ENCODE results near the gene SF1.

SF1 gene

GRCh38 chr11:64792482-64792881 is 14.1 kb upstream of the SF1 start:
- H3K4me3 ChIP-seq (replicated peaks; ENCODE audit: low read depth, low read length), result no peak overlapping the region
- H3K36me3 ChIP-seq (ENCODE audit: control insufficient read depth, insufficient read depth, low read length), result peaks cover 45% of the 10 kb centered on the region
- H3K27me3 ChIP-seq (replicated peaks; ENCODE audit: control insufficient read depth, insufficient read depth, low read length), result no peaks in the 10 kb centered on the region
- DNase-seq (ENCODE audit: extremely low read depth, insufficient read length), result no peak
- TF ChIP-seq, protein P1, sequence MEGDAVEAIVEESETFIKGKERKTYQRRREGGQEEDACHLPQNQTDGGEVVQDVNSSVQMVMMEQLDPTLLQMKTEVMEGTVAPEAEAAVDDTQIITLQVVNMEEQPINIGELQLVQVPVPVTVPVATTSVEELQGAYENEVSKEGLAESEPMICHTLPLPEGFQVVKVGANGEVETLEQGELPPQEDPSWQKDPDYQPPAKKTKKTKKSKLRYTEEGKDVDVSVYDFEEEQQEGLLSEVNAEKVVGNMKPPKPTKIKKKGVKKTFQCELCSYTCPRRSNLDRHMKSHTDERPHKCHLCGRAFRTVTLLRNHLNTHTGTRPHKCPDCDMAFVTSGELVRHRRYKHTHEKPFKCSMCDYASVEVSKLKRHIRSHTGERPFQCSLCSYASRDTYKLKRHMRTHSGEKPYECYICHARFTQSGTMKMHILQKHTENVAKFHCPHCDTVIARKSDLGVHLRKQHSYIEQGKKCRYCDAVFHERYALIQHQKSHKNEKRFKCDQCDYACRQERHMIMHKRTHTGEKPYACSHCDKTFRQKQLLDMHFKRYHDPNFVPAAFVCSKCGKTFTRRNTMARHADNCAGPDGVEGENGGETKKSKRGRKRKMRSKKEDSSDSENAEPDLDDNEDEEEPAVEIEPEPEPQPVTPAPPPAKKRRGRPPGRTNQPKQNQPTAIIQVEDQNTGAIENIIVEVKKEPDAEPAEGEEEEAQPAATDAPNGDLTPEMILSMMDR (IDR thresholded peaks at IDR 0.05; ENCODE audit: insufficient read depth, low read length, poor library complexity, severe bottlenecking), result no peak

- no peak for DNase-seq (ENCODE audit: extremely low read depth, insufficient read length)
- Histone ChIP-seq H3K4me3 (replicated peaks; ENCODE audit: low read depth, low read length) (no peak overlapping the region), H3K27me3 (replicated peaks; ENCODE audit: control insufficient read depth, insufficient read depth, low read length) (no peaks in the 10 kb centered on the region), H3K36me3 (ENCODE audit: control insufficient read depth, insufficient read depth, low read length) (peaks cover 41% of the 10 kb centered on the region)
- TF ChIP-seq, protein P1 (IDR thresholded peaks at IDR 0.05; ENCODE audit: insufficient read depth, low read length, poor library complexity, severe bottlenecking), result no peak
Observed at GRCh38 chr11:64791781-64792291, 13.5 kb upstream of the SF1 start.

GRCh38 chr11:64790205-64791095 is 12.1 kb upstream of the SF1 start:
- TF ChIP-seq, protein P1 (IDR thresholded peaks at IDR 0.05; ENCODE audit: insufficient read depth, low read length, poor library complexity, severe bottlenecking), result no peak
- no peak for DNase-seq (ENCODE audit: extremely low read depth, insufficient read length)

GRCh38 chr11:64789331-64790204 is 11.2 kb upstream of the SF1 start:
- Histone ChIP-seq H3K4me3 (replicated peaks; ENCODE audit: low read depth, low read length) (no peak overlapping the region), H3K36me3 (ENCODE audit: control insufficient read depth, insufficient read depth, low read length) (peaks cover 33% of the 10 kb centered on the region), H3K27me3 (replicated peaks; ENCODE audit: control insufficient read depth, insufficient read depth, low read length) (no peaks in the 10 kb centered on the region)
- no peak for DNase-seq (ENCODE audit: extremely low read depth, insufficient read length)
- TF ChIP-seq, protein P1 (IDR thresholded peaks at IDR 0.05; ENCODE audit: insufficient read depth, low read length, poor library complexity, severe bottlenecking), result no peak

More at GRCh38 chr11:64790205-64791095, 12.1 kb upstream of the SF1 start:
- Histone ChIP-seq H3K27me3 (replicated peaks; ENCODE audit: control insufficient read depth, insufficient read depth, low read length) (no peaks in the 10 kb centered on the region), H3K36me3 (ENCODE audit: control insufficient read depth, insufficient read depth, low read length) (peaks cover 33% of the 10 kb centered on the region), H3K4me3 (replicated peaks; ENCODE audit: low read depth, low read length) (no peak overlapping the region)

- TF ChIP-seq, protein P1 (IDR thresholded peaks at IDR 0.05; ENCODE audit: insufficient read depth, low read length, poor library complexity, severe bottlenecking), result no peak
- no peak overlapping the region for H3K4me3 ChIP-seq (replicated peaks; ENCODE audit: low read depth, low read length)
- DNase-seq (ENCODE audit: extremely low read depth, insufficient read length), result no peak
- peaks cover 31% of the 10 kb centered on the region for H3K36me3 ChIP-seq (ENCODE audit: control insufficient read depth, insufficient read depth, low read length)
- H3K27me3 ChIP-seq (replicated peaks; ENCODE audit: control insufficient read depth, insufficient read depth, low read length), result no peaks in the 10 kb centered on the region
Observed at GRCh38 chr11:64788321-64789215, 10.2 kb upstream of the SF1 start.
